HG03066 (cell line): Measurements from ENCODE around the gene MSI1.

Source experiments
- ATAC-seq: cut with Tn5 transposase; IDR thresholded peaks from one replicate; pipeline ENCODE4 v1.9.1; 2021; ENCODE audit warnings: low read depth; ENCODE audit not compliant: unreplicated experiment

The MSI1 gene

DNA sequence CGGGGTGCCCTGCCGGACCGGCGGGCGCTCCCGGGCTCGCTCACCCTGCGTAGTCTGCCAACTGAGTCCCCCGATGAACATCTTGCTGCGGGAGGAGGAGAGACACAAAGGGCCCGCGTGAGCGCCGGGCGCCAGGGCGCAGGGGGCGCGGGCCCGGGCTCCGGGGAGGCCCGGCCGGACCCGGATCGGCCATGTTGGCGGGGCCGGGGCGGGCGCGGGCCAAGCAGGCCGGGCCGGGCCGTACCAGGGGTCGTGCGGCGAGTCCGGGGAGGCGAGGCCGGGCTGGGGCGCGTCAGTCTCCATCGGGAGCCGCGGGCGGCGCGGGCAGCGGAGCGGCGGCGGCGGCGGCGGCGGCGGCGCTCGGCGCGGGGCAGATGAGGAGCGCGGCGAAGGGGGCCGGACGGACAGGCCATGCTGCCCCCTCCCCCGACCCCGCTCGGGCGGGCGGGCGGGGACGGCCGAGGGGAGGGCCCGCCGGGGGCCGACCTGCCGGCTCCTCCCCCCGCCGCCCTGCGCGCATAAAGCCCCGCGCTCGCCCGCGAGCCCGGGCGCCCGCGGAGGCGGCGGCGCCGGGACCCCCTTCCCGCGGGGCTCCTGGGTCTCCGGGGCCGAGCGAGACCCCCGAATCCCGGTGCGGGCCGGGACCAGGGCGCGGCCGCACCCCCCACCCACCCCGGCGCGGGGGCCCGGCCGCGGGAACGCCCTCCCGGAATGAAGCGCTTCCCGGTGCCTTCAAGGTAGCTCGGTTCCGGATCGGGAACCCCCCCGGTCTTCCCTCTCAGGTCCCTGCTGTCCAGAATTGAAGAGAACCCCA, at the start of gene MSI1:
Gene MSI1, minus strand, starts transcription at position 376 of the 814 bp plus-strand sequence. Its CDS starts 73 bp downstream, at position 303.
- ATAC-seq, result no peak

- no peak for ATAC-seq
These were observed 49.1 kb upstream of the MSI1 start for GRCh38 chr12:120417917-120418580.

- ATAC-seq, result no peak
These were observed 47.7 kb upstream of the MSI1 start for GRCh38 chr12:120416490-120417216.

- ATAC-seq, result no peak
These were observed 45.1 kb upstream of the MSI1 start for GRCh38 chr12:120413901-120414695.

DNA sequence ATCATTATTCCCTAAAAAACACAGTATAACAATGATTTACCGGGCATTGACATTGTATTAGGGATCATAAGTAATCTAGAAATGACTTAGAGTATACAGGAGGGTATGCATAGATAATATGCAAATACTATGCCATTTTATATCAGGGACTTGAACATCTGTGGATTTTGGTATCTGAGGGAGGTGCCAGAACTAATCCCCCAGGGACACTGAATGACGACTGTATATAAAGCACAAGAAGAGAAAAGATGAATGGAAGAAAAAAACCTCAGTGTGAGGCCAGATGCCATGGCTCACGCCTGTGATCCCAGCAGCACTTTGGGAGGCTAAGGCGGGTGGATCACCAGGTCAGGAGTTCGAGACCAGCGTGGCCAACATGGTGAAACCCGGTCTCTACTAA, 43.5 kb upstream of the MSI1 start:
- ATAC-seq, result no peak

GRCh38 chr12:120408771-120409170, 39.8 kb upstream of the MSI1 start:
- ATAC-seq, result no peak

DNA sequence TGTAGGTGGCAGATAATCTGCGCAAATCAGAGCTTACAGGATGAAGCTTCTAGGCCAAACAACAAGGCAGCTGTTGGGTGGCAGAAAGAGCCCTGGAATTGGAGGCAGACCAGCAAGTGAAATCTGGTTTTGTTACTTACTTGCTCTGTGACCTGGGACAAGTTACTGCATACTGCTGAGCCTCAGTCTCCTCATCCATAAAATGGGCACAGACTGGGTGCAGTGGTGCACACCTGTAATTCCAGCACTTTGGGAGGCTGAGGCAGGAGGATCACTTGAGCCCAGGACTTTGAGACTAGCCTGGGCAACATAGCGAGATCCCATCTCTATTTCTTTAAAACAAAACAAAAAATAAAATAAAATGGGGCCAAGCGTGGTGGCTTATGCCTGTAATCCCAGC, 37.6 kb upstream of the MSI1 start:
- ATAC-seq, result no peak

DNA sequence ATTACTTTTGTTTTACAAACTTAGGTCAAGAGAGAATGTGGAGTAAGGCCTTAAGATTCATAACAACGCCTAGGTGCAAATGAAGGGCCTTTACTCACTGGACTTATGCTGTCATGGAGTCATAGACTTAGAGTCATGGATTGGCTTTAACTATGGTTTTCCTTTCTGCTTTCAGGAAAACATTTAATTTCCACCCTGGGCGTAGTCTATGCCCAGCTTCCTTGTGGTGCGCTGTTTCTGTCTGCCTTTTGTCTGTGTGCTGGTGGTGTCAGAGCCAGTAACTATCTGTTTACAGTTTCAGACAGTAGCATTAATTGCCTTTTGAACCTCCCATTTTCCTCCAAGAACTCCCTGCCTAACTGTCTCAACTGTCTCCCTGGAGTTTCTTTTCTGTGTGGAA, 37.1 kb upstream of the MSI1 start:
- ATAC-seq, result no peak

- no peak for ATAC-seq
These were observed 35.3 kb upstream of the MSI1 start for GRCh38 chr12:120404271-120404670.

- no peak for ATAC-seq
These were observed 34.9 kb upstream of the MSI1 start for GRCh38 chr12:120403869-120404268.

DNA sequence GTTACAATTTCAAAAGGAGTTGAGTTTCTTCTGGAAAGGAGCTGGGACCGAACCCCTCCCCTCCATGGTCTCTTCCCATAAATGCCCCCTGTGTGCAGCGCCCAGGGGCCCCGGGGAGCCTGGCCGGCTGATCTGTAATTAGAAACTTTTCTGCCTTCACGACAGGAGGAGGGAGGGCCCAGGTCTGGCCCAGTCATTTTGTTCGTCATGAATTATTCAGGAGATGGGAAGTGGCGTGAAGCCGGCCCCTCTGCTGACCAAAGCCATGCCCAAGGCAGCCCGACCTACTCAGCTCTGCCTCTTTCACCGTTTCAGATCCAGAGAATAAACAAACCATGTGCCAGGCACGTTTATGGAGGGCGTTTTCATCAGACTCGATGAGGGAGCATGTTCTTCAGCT, 33.3 kb upstream of the MSI1 start:
- no peak for ATAC-seq

GRCh38 chr12:120399531-120399930, 30.6 kb upstream of the MSI1 start:
- no peak for ATAC-seq

DNA sequence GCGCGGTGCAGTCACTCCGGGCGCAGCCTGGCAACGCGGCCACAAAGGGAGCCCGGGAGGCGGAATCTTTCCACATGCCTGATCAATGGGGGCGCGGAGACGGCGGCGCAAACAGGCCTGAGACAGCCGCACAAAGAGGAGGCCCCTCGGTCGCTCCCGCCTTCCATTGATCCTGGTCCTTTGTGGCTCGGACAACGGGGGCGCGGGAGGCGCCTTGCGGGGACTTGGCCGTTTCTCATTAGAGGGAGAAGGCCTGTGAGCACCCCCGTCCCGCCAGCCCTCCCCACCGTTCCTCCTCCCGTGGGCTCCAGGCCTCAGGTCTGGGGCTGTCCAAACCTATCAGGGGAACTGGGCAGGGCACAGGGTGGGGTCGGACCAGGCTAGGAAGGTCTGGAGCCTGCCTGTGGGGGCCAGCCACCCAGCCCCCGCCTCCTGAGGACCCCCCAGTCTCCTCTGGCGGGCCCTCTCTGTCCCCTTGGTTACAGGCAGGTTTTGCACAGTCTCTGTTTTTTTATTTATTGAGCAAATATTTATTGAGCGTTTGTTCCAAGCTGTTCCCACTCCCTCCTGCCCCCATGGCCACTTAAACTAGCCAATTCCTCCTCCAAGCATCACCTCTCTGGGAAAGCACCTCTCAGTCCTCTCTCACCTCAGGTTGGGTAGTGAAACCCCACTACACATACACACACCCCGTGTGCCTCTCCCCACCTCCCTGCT, 29.0 kb upstream of the MSI1 start:
- ATAC-seq, result no peak

DNA sequence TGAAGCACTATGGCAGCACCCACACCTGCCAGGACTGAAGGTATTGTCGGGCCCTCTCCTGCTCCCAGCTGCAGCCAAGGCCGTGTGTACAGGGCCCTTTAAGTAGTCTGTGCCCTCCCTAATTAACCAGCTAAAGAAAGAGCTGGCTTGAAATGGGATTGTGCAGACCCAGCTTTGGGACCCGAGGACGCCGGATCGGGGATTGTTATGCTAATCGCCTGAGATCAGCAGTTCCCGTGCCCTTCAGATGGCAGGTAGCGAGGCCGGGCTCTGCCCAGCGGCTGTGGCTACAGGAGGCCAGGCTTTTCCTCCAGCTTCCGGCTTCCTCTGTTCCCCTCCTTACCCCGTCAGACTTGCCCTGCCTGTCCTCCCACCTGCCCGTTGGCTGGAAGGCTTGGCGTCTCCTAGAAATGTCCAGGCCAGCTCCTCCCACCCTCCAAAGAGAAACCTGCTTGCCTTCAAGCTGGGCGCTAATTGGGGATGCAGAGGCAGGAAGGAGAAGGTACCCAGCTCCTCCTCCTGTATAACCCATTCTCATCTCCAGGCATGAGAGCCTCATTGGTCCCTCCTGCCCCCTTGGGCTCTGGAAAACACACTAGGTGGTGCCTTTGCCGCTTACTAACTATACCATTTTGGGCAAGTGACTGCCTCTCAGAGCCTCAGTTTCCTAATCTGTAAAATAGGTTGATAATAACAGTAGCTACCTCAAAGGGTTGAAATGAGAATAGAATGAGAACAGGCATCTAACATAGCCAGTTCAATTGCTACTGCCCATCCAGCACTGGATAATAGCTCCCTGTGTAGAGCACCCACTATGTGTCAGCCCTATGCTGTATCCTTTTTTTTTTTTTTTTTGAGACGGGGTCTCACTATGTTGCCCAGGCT, 25.8 kb upstream of the MSI1 start:
- no peak for ATAC-seq

DNA sequence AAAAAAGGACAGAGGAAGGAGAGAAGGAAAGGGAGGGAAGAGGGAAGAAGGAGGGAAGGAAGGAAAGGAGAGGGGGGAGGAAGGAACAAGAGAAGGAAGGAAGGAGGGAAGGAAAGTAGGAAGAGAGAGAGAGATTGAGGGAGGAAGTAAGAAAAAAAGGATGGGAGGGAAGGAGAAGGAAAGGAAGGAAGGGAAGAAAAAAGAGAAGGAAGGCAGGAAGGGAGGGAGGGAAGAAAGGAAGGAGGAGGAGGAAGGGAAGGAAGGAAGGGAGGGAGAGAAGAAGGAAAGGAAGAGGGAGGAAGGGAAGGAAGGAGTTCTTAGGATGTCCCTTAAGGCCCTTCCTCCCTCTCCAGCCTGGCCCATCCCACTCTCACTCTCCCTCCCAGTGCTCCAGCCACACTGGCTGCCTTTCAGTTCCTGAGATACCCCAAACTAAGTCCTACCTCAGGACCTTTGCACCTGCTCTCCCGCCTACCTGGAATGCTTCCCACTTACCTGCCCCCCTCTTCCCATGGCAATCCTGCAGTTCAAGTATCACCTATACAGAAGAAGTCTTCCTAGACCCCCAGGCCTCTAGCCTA, 21.7 kb upstream of the MSI1 start:
- ATAC-seq, result no peak

DNA sequence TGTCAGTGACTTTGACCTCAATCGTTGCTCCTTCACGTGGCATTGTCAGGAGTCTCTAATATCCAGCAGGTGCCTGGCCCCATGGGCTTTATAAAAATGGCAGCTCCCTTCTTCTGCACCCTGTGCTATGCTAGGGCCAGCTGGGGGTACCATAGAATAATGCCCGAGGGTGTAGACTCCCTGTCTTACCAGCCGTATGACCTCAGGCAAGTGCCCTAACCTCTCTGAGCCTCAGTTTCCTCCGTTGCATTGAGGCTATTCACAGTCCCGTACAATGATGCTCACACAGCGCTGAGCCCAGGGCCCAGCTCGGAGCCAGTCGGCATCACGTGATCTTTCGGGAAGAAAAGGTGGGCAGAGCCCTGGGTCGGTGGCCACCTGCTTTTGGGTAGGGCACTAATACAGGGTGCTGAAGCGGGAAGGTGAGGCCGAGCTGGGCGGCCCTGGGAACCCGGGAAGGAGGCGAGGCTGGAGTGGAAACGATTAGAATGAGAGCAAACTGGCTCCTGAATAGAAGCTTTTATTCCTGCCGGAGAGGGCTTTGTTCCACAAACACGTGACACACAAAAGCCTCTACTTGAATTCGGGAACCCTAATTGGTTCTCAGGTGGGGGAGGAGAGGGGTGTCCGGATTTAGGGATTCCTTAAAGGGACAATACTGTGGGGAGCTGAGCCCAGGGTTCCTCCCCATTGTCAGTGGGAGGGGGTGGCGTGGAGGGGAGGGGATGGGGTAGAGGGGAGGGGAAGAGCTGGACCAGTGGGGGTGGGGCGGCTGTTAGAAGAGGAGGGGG, 19.9 kb upstream of the MSI1 start:
- no peak for ATAC-seq

- ATAC-seq, result no peak
These were observed 12.9 kb upstream of the MSI1 start for GRCh38 chr12:120381752-120382419.
